ENCODE data around the gene LDHD.
"Not testable (repeated sequence)": the region's sequence is repeated elsewhere in the genome, so short reads cannot be mapped to it uniquely, and the experiment has no call there.

LDHD gene

DNA sequence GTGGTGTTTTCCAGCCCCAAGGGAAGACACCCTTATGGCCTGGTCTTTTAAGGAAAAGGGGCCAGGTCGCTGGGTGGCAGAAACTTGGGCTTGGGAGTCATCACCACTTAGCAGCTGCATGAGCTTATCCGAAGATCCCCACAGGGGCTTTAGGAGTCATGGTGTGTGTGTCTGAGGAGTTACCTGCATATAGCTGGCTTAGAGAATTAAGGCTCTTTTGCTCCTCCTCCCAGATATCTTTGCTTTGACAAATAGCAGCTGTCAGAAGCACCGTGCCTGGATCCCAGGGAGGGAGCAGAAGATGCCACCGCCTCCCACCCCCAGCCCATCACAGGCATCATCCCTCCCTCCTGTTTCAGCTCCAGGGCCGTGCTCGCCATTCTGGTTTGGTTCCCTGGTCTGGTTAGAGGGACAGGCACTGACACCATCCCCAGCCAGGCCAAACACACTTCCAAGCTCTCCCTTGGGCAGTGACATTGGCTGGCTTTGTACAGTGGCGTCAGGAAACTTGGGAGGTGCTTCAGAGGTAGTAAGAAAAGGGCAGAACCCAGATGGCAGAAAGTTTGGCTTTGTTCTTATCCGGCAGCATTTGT is 17.4 kb downstream of the LDHD start:
- no peak for ATAC-seq

DNA sequence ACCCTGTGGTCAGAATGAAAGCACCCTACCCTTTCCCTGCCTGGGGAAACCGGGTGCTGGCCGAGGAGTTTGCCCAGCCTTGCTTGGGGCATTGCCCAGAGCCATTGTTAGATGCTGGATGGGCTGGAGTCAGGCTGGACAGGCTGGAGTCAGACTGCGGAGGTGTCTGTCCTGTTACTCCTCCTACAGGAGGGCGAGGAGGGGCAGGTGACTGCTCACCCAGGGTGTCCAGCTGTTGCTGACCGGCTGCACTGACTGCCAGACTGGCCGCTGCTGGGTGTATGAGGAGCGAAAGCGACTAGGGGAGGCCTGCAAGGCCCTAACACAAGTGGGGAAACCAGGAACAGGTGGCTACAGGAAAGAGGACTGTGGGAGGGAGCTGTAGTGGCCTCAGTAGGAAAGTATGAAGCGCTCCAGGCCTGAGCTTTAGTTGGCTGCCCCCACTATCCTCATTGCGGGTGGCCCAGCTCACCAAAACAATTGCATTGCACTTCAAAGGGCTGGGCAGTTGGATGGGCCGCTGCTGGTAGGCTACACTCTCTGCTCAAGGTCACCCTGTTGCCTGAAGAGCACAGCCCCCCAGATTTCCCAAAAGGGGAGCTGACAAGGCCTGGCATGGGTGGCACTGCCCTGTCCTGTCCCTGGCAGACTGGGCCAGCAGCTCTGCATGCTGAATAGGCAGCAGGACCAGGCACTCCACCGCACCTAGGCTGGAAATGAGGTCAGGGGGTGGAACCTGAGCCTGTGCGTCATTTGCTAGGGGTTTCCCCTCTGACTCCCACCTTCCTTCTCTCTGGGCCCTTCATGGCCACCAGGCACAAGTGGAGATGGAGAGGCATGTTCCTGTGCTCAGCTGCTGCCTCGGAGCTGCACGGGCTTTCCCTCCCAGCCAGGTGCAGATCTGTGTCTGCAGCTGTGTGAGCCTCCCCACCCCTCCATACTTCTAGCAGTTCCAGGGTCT is 18.4 kb downstream of the LDHD start:
- ATAC-seq = peak; percentile 97 to 98

DNA sequence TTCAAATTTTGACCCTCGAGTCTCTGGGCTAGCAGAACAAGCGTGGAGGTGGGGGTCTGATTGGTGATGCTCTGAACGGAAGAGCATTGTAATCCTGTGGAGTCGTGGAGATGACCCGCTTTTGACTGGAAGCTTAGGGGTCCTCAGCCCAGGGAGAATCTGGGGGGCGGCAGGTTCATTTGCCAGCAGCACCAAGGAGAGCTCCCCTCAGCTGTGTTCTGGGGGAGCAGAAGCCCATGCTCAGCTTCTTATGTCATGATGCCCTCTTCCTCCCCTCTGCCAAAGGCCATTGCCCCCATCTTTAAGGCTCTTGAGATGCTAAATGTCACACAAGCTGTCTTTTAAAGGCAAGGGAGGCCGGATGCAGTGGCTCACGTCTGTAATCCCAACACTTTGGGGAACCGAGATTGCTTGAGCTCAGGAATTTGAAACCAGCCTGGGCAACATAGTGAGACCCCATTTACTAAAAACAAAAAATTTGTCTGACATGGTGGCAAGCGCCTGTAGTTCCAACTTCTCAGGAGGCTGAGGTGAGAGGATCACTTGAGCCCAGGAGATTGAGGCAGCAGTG is 19.3 kb downstream of the LDHD start:
- no peak for ATAC-seq

DNA sequence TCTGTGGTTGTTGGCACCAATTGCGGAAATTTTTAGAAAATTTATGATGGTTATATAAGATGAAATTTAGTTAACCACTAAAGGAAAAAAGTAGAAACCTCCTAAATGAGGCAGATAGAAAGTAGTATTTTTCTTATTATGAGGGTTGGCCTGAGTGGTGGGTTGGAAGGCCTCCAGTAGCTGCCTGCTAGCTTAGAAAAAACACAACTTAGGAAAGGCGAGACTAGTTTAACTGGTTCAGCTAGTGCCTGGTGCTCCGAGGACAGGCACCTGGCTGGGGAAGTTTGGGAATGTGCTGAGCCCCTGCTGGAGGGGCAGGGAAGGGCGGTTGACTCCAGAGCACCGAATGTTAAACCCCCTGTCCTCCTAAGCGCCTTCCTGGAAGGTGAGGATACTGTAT is 19.9 kb downstream of the LDHD start:
- ATAC-seq = no peak

DNA sequence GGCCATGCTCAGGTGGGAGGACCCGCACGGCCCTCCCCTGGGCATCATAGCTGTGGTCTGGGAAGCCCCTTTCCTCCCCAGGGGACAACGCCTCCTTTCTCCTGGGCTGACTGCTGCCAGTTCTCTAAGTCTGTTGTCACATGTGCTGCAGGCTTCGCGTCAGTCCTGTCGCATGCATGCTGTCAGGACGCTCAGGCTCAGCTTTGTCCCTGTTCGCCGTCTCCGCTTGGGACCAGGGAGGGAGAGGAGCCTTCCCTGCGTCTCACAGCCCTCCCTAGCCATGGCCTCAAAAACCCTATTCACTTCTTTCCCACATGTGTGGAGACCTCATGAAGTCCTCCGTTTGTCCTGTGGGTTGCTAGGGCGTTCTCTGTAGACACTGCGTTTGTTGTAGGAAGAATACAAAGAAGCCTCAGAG is 21.4 kb downstream of the LDHD start:
- no peak for ATAC-seq

DNA sequence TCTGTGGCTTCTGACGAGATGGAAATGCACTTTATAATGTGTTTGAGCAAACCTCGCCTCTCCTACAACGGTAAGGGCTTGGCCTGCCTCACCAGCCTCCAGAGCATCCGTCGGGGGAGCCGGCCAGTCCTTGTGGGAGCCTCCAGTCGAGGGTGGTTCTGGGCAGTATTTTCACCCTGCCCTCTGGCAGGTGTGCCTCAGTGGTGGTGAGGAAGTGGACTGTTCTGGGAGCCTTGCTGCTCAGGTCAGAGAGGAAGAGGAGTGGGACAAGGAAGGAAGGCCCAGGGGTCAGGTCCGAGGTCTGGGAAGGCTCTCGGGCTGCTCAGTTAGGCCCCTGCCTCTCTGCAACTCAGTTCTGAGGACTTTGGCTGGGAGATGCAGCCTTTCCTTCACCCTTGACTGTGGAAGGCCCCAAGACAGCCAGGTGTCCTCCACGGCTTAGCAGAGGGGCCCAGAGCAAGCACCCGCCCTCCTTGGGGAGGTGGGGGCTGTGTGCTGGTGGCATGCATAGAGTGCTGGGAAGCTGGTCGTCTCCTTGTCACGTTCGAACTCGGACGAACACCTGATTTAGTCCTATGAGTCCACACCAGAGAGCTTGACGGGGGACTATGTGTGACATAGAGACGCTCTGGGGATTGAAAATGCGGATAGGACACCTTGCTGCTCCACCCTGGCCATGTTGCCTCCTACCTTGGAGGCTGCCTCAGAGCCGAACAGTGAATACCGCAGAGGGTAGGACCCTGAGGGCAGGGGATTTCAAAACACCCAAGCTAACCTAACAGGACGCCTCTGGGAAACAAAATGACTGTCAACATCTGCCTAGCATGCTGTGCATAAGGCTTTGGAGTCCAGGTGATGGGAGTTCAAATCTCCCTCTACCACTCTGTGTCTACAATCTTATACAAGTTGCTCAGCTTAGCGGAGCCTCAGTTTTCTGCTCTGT is 22.7 kb downstream of the LDHD start:
- no peak for ATAC-seq

DNA sequence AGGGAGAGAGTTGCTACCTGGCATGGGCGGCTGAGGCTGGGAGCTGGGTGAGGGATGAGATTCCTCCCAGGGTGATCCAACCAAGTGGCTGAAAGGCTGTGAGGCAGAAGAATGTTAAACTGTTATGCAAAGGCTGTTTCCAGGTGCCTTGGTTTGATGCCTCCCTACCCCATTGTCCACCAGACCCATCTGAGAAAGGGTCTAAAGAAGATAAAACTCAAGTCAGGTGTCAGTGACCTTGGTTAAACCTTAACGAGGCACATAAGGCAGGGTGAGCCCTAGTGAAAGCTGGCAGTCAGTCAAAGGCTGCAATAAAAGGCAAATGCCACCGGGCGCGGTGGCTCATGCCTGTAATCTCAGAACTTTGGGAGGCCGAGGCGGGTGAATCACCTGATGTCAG is 23.8 kb downstream of the LDHD start:
- ATAC-seq = no peak

DNA sequence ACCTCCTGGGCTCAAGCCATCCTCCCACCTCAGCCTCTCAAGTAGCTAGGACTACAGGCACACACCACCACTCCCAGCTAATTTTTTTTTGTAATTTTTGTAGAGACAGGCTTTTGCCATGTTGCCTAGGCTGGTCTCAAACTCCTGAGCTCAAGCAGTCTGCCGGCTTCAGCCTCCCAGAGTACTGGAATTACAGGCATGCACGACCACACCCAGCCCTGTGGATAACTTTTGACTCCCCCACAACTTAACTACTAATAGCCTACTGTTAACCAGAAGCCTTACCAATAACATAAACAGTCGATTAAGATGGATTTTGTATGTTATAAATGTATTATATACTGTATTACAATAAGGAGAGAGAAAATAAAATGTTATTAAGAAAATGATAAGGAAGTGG is 25.0 kb downstream of the LDHD start:
- not testable (repeated sequence) for ATAC-seq

DNA sequence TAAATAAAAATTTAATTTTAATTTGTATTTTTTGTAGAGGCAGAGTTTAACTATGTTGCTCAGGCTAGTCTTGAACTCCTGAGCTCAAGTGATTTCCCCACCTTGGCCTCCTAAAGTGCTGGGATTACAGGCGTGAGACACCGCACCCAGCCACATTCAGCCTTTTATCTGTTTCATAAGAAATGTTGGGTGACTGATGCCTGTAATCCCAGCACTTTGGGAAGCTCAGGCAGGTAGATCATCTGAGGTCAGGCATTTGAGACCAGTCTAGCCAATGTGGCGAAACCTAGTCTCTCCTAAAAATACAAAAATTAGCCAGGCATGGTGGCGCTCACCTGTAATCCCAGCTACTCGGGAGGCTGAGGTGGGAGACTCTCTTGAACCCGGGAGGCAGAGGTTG is 25.7 kb downstream of the LDHD start:
- not testable (repeated sequence) for ATAC-seq

DNA sequence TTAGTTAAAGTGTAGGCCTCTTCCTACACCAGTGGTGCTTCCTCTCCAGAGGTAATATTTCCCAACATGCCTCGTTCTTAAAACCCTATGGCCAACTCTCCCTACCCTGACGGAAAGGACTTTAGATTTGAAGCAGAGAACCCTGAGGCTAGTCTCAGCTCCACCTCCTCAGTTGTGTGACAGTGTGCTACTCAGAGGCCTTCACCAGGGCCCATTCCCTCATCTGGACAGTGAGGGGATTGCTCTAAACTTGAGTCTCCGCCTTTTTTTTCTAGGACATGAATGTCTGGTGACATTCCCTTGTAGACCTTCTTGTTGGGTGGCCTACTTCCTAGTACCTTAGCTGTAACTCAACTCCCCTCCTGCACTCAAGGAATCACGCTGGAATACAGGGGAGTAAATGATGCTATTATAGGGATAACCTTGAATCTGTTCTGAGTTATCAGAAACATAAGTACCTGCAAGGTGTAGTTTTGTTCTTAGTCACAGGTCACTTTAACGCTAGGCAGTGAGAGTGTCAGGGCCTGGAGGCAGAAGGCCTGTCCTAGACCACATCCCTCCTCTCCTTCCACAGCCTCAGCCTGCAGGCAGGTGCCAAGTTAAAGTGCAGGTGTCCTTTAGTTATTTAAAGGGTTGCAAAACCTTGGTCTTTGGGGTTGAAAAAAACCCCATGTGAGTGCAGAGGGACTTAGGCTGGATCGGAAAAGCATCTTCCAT is 26.9 kb downstream of the LDHD start:
- no peak for ATAC-seq

DNA sequence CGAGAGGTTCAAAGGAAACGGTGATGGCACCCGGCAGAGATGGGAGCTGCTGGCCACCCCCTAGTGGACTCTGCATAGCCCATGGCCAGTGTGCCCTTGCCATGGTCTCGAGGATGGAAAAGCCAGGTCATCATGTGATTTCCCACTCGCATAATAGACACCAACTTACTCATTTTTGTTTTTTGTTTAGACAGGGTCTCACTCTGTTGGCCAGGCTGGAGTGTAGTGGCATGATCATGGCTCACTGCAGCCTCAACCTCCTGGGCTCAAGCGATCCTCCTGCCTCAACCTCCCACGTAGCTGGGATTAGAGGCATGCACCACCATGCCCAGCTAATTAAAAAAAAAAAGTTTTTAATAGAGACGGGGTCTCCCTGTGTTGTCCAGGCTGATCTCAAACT is 27.6 kb downstream of the LDHD start:
- ATAC-seq = no peak

DNA sequence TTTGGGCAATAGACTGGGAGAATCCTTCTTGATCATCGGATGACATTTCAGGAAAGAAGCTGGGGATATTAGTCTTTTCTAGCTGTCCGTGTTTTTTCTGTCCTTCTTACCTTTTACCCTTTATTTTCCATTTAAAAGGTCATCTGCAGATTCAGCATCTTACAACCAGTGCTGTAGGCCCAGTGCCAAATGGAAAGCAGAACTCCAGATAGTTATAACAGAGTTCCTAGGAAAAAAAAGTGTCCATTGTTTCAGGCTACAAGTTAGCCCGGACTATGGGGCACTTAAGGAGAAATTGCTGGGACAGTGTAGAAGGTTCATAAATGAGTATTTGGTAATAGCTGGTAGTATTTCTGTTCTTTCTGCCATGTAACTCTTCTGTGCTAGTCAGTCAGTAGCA is 28.4 kb downstream of the LDHD start:
- no peak for ATAC-seq

DNA sequence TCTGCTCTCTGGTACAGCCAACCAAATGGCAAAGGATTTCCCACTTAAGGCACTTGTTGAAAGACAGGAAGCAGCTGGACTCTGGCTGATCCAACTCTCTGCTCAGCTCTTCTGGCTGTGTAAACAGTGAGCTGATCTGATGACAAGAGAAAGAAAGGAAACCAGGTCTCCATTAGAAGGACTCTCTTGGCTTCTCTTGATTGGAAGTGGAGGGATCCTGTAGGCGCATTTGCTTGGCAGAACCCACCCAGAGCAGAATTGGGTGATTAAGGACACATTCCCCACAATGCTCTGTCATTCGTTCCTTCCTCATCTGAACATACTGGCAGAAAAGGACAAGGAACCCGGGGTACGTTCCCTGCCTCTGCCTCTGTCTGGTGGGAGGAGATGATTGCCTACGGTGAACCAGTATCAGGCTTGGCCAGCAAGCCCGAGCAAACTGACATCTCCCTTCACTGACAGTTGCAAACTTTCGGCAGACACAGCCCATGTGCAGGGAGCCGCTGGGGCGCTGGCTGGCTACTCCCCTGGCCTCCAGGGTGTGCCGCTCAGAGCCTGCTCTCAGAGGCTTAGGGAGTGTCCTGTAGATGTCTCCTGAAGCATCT is 29.1 kb downstream of the LDHD start:
- no peak for ATAC-seq

DNA sequence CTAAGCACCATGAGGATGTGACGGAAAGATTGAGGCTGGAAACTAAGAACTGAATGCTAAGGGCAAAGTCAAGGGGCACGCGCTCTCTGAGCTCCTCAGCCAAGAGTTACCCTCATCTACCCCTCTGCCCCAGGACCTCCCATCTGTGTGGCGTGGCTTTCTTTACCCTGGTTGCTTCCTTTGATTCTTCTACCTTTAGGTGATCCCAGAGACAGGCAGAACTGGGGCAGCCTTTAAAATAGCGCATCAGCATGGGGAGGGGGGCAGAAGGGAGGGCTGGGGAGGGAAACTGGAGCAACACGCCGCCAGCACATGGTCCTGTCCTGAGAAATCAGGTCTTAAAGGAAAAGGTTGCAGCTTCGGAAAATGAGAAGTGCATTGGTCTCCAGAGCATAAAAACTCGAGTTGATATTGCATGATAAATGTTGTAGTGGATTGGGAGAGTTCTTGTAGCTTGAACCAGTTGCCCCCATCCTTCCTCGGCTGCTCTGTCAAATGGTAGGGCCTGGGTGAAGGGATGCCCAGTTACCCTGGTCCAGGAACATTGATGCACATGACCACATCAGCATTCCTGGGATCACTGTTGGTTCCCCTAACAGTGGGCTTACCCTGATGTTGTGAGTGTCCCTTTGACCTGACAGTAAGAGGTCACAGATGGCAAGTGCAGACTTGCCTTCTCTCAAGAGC is 29.7 kb downstream of the LDHD start:
- ATAC-seq = no peak

DNA sequence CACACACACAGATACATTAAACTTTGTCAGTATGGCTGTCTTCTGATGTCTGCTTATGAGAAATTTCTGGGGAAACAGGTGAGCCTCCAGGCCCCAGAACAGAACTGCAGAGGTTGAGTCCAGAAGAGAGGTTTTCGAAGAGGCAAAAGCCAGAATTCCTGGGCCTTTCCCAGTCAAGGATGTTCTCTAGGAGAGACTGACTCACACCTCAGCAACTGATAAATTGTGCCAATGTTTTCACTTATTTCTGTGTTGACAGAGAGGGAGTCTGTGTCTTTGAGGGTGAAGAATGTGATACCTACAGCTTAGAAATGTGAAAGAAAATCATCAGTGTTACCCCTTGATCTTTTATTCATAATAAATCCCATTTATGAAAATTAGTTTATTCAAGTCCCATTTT is 30.3 kb downstream of the LDHD start:
- ATAC-seq = no peak

DNA sequence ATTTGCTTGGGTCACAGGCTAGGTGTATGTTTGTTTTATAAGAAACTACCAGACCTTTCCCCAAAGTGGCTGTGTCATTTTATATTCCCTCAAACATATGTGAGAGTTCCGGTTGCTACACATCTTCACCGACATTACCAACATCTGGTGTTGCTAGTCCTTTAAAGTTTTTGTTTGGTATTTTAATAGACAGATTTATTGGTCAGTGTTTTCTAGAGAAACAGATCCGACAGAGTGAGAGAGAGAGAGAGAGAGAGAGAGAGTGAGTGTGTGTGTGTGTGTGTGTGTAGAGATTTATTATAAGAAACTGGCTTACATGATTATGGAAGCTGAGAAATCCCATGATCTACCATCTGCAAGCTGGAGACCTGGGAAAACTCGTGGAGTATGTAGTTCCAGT is 31.0 kb downstream of the LDHD start:
- ATAC-seq = no peak

DNA sequence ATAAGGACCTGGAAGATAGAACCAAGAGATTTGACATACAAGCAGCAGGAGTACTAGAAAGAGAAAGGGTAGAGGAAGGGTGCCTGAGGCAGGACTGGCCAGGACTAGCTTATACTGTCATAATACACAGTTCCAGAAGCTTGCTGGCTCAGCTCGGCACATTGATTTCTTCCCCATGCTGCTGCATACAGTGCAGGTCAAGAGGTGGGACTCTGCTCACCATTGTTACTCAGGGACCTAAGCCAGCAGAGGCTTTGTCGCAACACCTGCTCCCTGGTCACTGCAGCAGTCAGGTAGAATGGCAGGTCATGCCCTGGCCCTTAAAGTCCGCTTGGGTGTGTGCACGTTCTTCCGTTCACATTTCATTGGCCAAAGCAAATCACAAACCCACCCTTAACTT is 32.8 kb downstream of the LDHD start:
- ATAC-seq = no peak

DNA sequence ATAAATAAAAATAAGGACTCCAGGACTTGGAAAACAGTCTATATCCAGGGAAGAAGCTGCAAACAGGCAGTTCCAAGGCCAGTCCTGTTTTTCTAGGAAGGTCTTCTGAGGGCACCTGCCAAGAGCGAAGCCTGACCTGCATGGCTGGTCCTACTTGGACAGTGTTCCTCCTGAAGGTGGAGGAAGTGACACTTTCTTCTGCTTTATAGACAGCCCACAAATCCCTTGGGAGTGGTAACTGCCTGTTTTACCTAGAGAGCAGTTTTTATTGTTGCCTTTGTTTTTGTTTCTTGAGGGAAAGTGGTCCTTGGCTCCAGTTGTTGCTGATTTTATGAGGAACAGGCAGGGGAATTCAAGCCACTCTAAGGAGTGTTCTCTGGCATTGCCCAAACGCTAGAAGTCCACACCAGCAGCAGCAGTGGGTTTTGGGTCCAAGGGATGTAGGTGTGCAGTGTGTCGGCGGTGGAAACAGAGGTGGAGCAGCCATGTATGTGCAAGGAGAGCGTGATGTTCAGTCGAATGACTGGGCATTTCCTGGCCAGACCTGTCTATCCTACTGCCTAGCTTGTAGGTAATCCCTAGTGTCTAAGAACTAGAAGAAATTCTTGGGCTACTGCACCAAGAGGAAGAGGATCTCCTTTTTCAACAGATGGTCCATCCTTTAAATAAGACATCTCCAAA is 35.3 kb downstream of the LDHD start:
- no peak for ATAC-seq

DNA sequence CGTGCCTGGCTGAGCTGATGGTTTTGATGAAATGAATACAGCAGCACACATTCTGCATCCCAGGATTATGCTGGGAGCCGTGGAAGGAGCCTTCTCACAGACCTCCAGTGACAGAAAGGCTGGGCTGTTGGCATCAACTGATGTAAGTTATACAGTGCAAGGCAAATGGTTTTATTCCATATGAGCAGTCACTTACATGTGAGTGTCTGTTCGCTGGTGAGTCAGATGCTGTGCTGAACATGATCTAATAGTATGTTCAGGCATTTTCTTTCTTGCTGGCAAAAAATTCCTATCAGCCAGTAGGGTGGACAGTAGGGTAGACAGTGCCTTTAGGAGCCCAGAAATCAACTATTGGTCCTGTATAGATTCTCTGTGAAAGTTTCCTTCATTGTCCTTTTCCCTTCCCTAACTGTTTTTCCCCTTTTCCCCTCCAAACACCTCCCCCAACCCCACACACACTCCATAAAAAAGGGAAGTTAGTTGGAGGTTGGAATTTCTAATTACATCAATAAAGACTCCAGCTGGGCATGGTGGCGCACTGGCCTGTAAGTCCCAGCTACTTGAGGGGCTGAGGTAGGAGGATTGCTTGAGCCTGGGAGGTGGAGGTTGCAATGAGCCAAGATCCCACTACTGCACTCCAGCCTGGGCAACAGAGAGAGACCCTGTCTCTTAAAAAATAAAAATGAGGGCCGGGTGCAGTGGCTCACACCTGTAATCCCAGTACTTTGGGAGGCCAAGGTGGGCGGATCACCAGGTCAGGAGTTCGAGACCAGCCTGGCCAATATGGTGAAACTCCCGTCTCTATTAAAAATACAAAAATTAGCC is 36.2 kb downstream of the LDHD start:
- no peak for ATAC-seq

Data from activated CD4-positive, CD25-positive, alpha-beta regulatory T cell treated with anti-CD3 and anti-CD28 coated beads, Interleukin-2, amount 50 U/mL, for 24 hours (primary cell).